ENCODE data around the gene CHORDC1. TPM values are rescaled to one million over a fixed set of nuclear protein-coding genes. Genes with fewer than 3 reads are reported as not detected.

CHORDC1 gene
- polyA plus RNA-seq, 1 experiment = 14.3 TPM

DNA sequence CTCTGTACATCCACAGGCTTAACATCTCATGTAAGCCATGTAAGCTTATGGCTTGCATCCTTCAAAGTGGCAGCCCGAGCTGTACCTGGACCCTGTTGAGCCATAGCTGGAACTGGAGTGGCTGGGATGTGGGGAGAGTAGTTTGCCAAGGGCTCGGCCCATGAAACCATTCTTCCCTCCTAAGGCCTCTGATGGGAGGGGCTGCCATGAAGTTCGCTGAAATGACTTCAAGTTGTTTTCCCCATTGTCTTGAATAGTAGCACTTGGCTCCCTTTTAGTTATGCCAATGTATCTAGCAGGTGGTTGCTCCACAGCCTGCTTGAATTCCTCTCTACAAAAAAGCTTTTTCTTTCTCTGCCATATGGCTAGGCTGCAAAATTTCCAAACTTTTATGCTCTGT is 5.2 kb upstream of the CHORDC1 start:
- H3K4me3 ChIP-seq (ENCODE audit: low read depth, low read length) = no peak overlapping the region
- ChIA-PET POLR2A (no interaction called here), CTCF (interaction anchor here (0.5 kb wide), 1 partner anchor 23 kb away, joined by 4 read pairs; no protein-coding TSS in a partner anchor)
- no peak for DNase-seq (ENCODE audit: low read depth)
- no peaks in the 10 kb centered on the region for H3K27me3 ChIP-seq (ENCODE audit: control insufficient read depth, insufficient read depth, low read length)
- H3K36me3 ChIP-seq (ENCODE audit: control insufficient read depth, insufficient read depth, low read length) = no peaks in the 10 kb centered on the region
- TF ChIP-seq, protein P1, sequence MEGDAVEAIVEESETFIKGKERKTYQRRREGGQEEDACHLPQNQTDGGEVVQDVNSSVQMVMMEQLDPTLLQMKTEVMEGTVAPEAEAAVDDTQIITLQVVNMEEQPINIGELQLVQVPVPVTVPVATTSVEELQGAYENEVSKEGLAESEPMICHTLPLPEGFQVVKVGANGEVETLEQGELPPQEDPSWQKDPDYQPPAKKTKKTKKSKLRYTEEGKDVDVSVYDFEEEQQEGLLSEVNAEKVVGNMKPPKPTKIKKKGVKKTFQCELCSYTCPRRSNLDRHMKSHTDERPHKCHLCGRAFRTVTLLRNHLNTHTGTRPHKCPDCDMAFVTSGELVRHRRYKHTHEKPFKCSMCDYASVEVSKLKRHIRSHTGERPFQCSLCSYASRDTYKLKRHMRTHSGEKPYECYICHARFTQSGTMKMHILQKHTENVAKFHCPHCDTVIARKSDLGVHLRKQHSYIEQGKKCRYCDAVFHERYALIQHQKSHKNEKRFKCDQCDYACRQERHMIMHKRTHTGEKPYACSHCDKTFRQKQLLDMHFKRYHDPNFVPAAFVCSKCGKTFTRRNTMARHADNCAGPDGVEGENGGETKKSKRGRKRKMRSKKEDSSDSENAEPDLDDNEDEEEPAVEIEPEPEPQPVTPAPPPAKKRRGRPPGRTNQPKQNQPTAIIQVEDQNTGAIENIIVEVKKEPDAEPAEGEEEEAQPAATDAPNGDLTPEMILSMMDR (IDR thresholded peaks at IDR 0.05; ENCODE audit: insufficient read depth, low read depth, low read length) = no peak

DNA sequence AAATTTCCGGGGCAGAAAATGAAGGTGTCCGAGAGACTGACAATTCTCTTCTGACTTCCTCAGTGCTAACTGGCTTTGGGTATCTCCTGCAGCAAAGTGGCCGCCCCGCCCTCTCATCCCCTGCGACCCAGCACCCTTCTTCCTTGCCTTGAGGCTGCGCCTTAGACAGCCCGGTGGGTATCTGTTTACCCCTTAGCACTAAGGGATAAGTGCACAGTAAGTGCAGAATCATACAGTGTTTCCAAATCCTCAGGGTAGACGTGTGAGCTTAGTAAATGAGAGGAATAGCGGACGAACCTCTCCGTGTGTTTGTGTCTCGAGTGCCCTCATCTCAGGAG is 368 bp upstream of the CHORDC1 start:
- ChIA-PET POLR2A (no interaction called here), CTCF (interaction anchor here (1.4 kb wide), 1 partner anchor 9 kb away, joined by 3 read pairs; no protein-coding TSS in a partner anchor)
- Histone ChIP-seq H3K4me3 (ENCODE audit: low read depth, low read length) (peak overlapping the region; percentile 73), H3K27me3 (ENCODE audit: control insufficient read depth, insufficient read depth, low read length) (no peaks in the 10 kb centered on the region), H3K36me3 (ENCODE audit: control insufficient read depth, insufficient read depth, low read length) (no peaks in the 10 kb centered on the region)
- DNase-seq (ENCODE audit: low read depth) = no peak
- TF ChIP-seq, protein P1 (IDR thresholded peaks at IDR 0.05; ENCODE audit: insufficient read depth, low read depth, low read length) = no peak

DNA sequence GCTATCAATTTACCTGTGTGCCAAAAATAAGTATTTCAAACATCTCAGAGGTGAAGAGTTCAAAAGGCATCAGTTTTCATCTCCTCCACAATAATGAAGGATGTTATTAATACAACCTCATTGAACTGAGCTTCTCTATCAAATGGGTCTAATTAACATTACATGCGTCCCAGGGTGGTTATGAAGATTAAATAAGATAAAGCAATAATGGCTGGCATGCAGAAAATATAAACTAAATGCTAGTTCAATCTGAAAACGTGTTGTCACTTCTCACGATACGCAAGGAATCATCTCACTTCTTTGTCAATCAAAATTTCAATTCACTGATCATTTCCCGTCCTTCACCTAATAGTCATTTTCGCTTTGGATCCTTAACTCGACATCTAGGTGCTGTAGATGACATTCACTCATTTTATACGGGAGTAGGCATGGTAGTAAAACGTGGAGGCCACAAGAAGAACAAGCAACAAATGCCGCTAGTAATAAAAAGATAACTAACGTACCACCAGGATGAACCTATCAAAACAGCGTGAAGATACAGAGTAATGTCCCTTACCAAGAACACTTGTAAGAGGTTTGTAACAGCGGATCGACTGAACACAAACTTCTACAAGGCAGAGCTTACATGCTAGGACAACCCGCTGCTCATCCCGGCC is 918 bp downstream of the CHORDC1 start:
- TF ChIP-seq, protein P1 (IDR thresholded peaks at IDR 0.05; ENCODE audit: insufficient read depth, low read depth, low read length) = no peak
- POLR2A ChIA-PET = no interaction called here
- Histone ChIP-seq H3K4me3 (ENCODE audit: low read depth, low read length) (peak overlapping the region; percentile 73), H3K36me3 (ENCODE audit: control insufficient read depth, insufficient read depth, low read length) (no peaks in the 10 kb centered on the region), H3K27me3 (ENCODE audit: control insufficient read depth, insufficient read depth, low read length) (no peaks in the 10 kb centered on the region)
- CTCF ChIA-PET = no interaction called here
- no peak for DNase-seq (ENCODE audit: low read depth)

DNA sequence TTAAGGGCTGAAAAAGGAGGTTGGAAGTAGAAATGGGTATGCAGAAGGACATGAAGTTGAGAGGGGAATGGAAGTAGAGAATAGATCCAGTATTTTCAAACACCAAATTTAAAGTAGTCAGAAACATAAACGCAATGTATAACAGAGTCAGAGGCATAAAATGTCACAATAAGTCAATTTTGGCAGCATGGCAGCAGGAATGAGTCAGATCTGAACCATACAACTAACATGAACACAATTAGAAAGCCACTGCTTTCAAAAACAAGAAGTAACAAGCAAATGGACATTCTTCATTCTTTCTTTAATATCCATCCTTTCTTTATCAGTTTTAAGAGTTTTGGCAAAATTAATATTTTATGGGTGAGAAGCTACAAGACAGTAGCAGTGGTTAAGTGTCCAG is 2.5 kb downstream of the CHORDC1 start:
- ChIA-PET CTCF (interaction anchor here (1.1 to 1.5 kb wide), 2 partner anchors 15 to 16 kb away, joined by 3 to 4 read pairs; no protein-coding TSS in a partner anchor), POLR2A (interaction anchor here (0.6 kb wide), 1 partner anchor 25 kb away, joined by 3 read pairs; no protein-coding TSS in a partner anchor)
- no peaks in the 10 kb centered on the region for H3K27me3 ChIP-seq (ENCODE audit: control insufficient read depth, insufficient read depth, low read length)
- no peak for DNase-seq (ENCODE audit: low read depth)
- H3K36me3 ChIP-seq (ENCODE audit: control insufficient read depth, insufficient read depth, low read length) = no peaks in the 10 kb centered on the region
- TF ChIP-seq, protein P1 (IDR thresholded peaks at IDR 0.05; ENCODE audit: insufficient read depth, low read depth, low read length) = no peak
- no peak overlapping the region for H3K4me3 ChIP-seq (ENCODE audit: low read depth, low read length)

DNA sequence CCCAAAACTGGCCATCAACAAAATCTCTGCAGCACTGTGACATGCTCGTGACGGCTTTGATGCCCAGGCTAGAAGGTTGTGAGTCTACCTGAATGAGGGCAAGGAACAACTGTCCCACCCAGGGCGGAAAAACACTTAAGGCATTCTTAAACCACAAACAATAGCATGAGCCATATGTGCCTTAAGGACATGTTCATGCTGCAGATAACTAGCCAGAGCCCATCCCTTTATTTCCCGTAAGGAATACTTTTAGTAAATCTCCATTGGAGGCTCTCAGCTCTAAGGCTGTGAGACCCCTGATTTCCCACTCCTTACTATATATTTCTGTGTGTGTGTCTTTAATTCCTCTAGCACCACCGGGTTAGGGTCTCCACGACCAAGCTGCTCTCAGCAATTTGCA is 3.4 kb downstream of the CHORDC1 start:
- H3K36me3 ChIP-seq (ENCODE audit: control insufficient read depth, insufficient read depth, low read length) = no peaks in the 10 kb centered on the region
- ChIA-PET POLR2A (no interaction called here), CTCF (interaction anchor here (0.8 to 1.5 kb wide), 2 partner anchors 14 kb away, joined by 3 to 4 read pairs; no protein-coding TSS in a partner anchor)
- H3K4me3 ChIP-seq (ENCODE audit: low read depth, low read length) = no peak overlapping the region
- TF ChIP-seq, protein P1 (IDR thresholded peaks at IDR 0.05; ENCODE audit: insufficient read depth, low read depth, low read length) = no peak
- no peak for DNase-seq (ENCODE audit: low read depth)
- H3K27me3 ChIP-seq (ENCODE audit: control insufficient read depth, insufficient read depth, low read length) = no peaks in the 10 kb centered on the region

All from BJ (cell line).